Left ventricle myocardium inferior (tissue), 1 donor: ENCODE data around the gene ZSWIM3. TPM values are rescaled to one million over a fixed set of nuclear protein-coding genes. Genes with fewer than 3 reads are reported as not detected.

Source experiments
- DNase-seq: peaks from one replicate; pipeline ENCODE4 v3.0.0-alpha.2; 2020
- H3K27ac ChIP-seq: fragments of 200-600 bp; replicated peaks from 2 replicates; pipeline ENCODE4 v1.8.0; 2021
- H3K27me3 ChIP-seq: fragments of 200-600 bp; 2 replicates; pipeline ENCODE4 v1.8.0; 2021; ENCODE audit warnings: low read depth
- H3K36me3 ChIP-seq: fragments of 200-600 bp; 2 replicates; pipeline ENCODE4 v1.8.0; 2021
- H3K4me1 ChIP-seq: fragments of 200-600 bp; 2 replicates; pipeline ENCODE4 v1.8.0; 2021
- H3K4me3 ChIP-seq: fragments of 200-600 bp; 2 replicates; pipeline ENCODE4 v1.8.0; 2021; ENCODE audit warnings: mild to moderate bottlenecking, moderate library complexity
- H3K9me3 ChIP-seq: fragments of 200-600 bp; replicated peaks from 2 replicates; pipeline ENCODE4 v1.8.0; 2021
- CTCF ChIP-seq: fragments of 200-600 bp; IDR thresholded peaks from 2 replicates; pipeline ENCODE4 v1.8.0; 2021; ENCODE audit warnings: antibody characterized with exemption, mild to moderate bottlenecking, borderline replicate concordance
- intact Hi-C: fragments of 100-400 bp; cut with micrococcal nuclease; formaldehyde crosslinking; loops from one replicate; pipeline ENCODE4 v1.11.0; 2022
- total RNA-seq: library from RNA; stranded (reverse); fragmentation: NEBNext Ultra II Directional; extraction: Animal tissue kit (Norgen Biotek cat#: 25700); gene quantifications from one replicate; pipeline ENCODE4 v1.2.1, GENCODE V29; 2021
- donor health status: DM: no; HTN: yes; CAD: no; lungs with severe emphysema.

ZSWIM3 gene
- total RNA-seq, 1 donor from 2014 or later, result 2.0 TPM

GRCh38 chr20:45853484-45853883 is 3.9 kb upstream of the ZSWIM3 start:
- no peak for DNase-seq
- H3K4me3 ChIP-seq, result no peak overlapping the region
- intact Hi-C loops, result no loop called here
- H3K27me3 ChIP-seq, result no peaks in the 10 kb centered on the region
- H3K4me1 ChIP-seq, result peaks cover 51% of the 10 kb centered on the region
- no peak for TF ChIP-seq CTCF
- H3K36me3 ChIP-seq, result peaks cover 36% of the 10 kb centered on the region
- no peak overlapping the region for H3K27ac ChIP-seq
- H3K9me3 ChIP-seq, result no peaks in the 10 kb centered on the region

GRCh38 chr20:45857882-45858216 is 435 bp downstream of the ZSWIM3 start:
- intact Hi-C loops, result no loop called here
- Histone ChIP-seq H3K36me3 (peaks cover 19% of the 10 kb centered on the region), H3K4me3 (peak overlapping the region; percentile 98), H3K4me1 (peaks cover 44% of the 10 kb centered on the region), H3K27me3 (no peaks in the 10 kb centered on the region), H3K27ac (peak overlapping the region; percentile 92), H3K9me3 (no peaks in the 10 kb centered on the region)
- DNase-seq, result no peak
- TF ChIP-seq CTCF, result no peak

GRCh38 chr20:45859916-45860315 is 2.5 kb downstream of the ZSWIM3 start:
- Histone ChIP-seq H3K4me3 (no peak overlapping the region), H3K27me3 (no peaks in the 10 kb centered on the region), H3K36me3 (no peaks in the 10 kb centered on the region), H3K9me3 (no peaks in the 10 kb centered on the region), H3K27ac (no peak overlapping the region), H3K4me1 (peaks cover 38% of the 10 kb centered on the region)
- DNase-seq, result no peak
- intact Hi-C loops, result no loop called here
- TF ChIP-seq CTCF, result no peak

GRCh38 chr20:45860560-45861220 is 3.3 kb downstream of the ZSWIM3 start:
- intact Hi-C loops, result no loop called here
- Histone ChIP-seq H3K9me3 (no peaks in the 10 kb centered on the region), H3K27me3 (no peaks in the 10 kb centered on the region), H3K4me1 (peaks cover 30% of the 10 kb centered on the region), H3K27ac (no peak overlapping the region), H3K4me3 (no peak overlapping the region), H3K36me3 (no peaks in the 10 kb centered on the region)
- TF ChIP-seq CTCF, result no peak
- no peak for DNase-seq

GRCh38 chr20:45861221-45862075 is 4.0 kb downstream of the ZSWIM3 start:
- Histone ChIP-seq H3K4me3 (no peak overlapping the region), H3K27ac (no peak overlapping the region), H3K36me3 (no peaks in the 10 kb centered on the region), H3K9me3 (no peaks in the 10 kb centered on the region), H3K4me1 (peaks cover 23% of the 10 kb centered on the region), H3K27me3 (no peaks in the 10 kb centered on the region)
- TF ChIP-seq CTCF, result no peak
- intact Hi-C loops, result no loop called here
- DNase-seq, result no peak
